Activated CD4-positive, alpha-beta T cell treated with anti-CD3 and anti-CD28 coated beads, Interleukin-2, amount 10 ng/mL, durations not matched to agents 24 days and 14 days (primary cell): ENCODE results near the gene TMEM132C. TPM values are rescaled to one million over a fixed set of nuclear protein-coding genes. Genes with fewer than 3 reads are reported as not detected.

Source experiments
- DNase-seq: peaks from one replicate; pipeline ENCODE4 v3.0.0; 2022
- H3K27ac Mint-ChIP-seq: one replicate; pipeline ENCODE4 v1.8.0; 2022; ENCODE audit warnings: mild to moderate bottlenecking, mixed read lengths
- H3K27me3 Mint-ChIP-seq: one replicate; pipeline ENCODE4 v1.8.0; 2022; ENCODE audit warnings: mixed read lengths
- H3K36me3 Mint-ChIP-seq: one replicate; pipeline ENCODE4 v1.8.0; 2022; ENCODE audit warnings: low read depth, mild to moderate bottlenecking, mixed read lengths
- H3K4me1 Mint-ChIP-seq: one replicate; pipeline ENCODE4 v1.8.0; 2021; ENCODE audit warnings: mixed read lengths
- H3K4me3 Mint-ChIP-seq: one replicate; pipeline ENCODE4 v1.8.0; 2022; ENCODE audit warnings: mild to moderate bottlenecking, moderate library complexity, mixed read lengths
- H3K9me3 Mint-ChIP-seq: one replicate; pipeline ENCODE4 v1.8.0; 2021; ENCODE audit warnings: mixed read lengths
- intact Hi-C: fragments of 100-400 bp; cut with micrococcal nuclease; formaldehyde crosslinking; loops from one replicate; pipeline ENCODE4 v1.15.1; 2023
- total RNA-seq: library from RNA; stranded (reverse); gene quantifications from 2 replicates; pipeline ENCODE4 v1.2.3, GENCODE V29; 2022

The TMEM132C gene
- total RNA-seq, 1 donor from 2014 or later: not detected

DNA sequence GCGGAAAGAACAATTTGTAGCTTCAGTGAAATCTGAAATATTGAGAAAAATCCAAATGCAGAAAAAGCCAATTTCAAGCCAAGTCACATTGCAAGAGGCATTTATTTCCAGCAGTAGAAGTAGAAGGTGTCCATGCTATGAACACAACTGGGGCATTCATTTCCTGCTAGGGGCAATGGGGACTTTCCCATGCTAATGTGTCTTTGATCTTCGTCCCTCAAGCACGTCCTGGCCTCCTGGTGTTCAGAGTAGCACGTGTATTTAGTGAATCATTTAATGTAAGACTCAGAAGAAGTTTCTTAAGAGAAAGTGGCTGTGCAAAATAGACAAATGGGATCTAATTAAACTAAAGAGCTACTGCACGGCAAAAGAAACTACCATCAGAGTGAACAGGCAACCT lies 267.9 kb downstream of the TMEM132C start:
- H3K27me3 Mint-ChIP-seq: no peaks in the 10 kb centered on the region
- no peak overlapping the region for H3K27ac Mint-ChIP-seq
- no peak overlapping the region for H3K4me3 Mint-ChIP-seq
- intact Hi-C loops: no loop called here
- no peak for DNase-seq
- H3K9me3 Mint-ChIP-seq: no peaks in the 10 kb centered on the region
- H3K4me1 Mint-ChIP-seq: no peaks in the 10 kb centered on the region
- no peaks in the 10 kb centered on the region for H3K36me3 Mint-ChIP-seq

DNA sequence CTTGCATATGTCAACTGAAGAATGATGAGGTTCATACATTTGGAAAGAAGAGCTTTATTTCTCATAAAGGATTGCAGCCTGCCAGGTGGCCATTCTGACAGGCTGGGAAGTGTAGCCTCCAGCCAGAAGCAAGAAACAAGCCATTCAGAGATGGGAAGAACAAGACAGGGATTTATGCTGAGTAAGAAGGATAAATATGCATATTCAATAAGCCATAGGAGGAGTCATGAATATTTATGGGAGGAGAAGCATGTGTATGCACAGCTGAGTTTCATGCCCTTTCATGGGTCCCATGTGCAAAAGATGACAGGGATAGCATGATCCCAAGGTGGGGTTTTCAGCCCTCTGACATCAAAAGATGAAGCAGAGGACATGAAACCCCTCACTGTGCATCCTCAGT lies 269.8 kb downstream of the TMEM132C start:
- no peaks in the 10 kb centered on the region for H3K36me3 Mint-ChIP-seq
- no peaks in the 10 kb centered on the region for H3K4me1 Mint-ChIP-seq
- no peaks in the 10 kb centered on the region for H3K9me3 Mint-ChIP-seq
- intact Hi-C loops: no loop called here
- no peak overlapping the region for H3K27ac Mint-ChIP-seq
- H3K27me3 Mint-ChIP-seq: no peaks in the 10 kb centered on the region
- no peak overlapping the region for H3K4me3 Mint-ChIP-seq
- no peak for DNase-seq

DNA sequence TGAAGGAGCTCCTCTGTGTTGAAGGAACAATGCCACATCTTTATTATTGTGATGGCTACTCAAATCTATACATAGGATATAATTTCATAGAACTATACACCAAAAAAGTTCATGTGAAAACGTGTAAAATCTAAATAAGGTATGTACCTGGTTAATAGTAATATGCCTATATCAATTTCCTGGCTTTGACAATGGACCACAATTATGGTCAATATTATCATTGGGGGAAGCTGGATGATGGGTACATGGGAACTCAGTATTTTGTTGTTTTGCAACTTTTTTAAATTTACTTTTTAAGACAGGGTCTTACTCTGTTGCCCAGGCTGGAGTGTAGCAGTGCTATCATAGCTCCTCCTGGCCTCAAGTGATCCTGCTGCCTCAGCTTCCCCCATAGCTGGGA lies 270.7 kb downstream of the TMEM132C start:
- Mint-ChIP-seq H3K4me3 (no peak overlapping the region), H3K9me3 (no peaks in the 10 kb centered on the region), H3K27me3 (no peaks in the 10 kb centered on the region), H3K4me1 (no peaks in the 10 kb centered on the region), H3K36me3 (no peaks in the 10 kb centered on the region), H3K27ac (no peak overlapping the region)
- no peak for DNase-seq
- intact Hi-C loops: no loop called here

- H3K4me3 Mint-ChIP-seq: no peak overlapping the region
- no peaks in the 10 kb centered on the region for H3K4me1 Mint-ChIP-seq
- no peak for DNase-seq
- intact Hi-C loops: no loop called here
- no peaks in the 10 kb centered on the region for H3K27me3 Mint-ChIP-seq
- no peaks in the 10 kb centered on the region for H3K36me3 Mint-ChIP-seq
- no peak overlapping the region for H3K27ac Mint-ChIP-seq
- H3K9me3 Mint-ChIP-seq: no peaks in the 10 kb centered on the region
These were observed 275.9 kb downstream of the TMEM132C start for GRCh38 chr12:128542844-128543243.

DNA sequence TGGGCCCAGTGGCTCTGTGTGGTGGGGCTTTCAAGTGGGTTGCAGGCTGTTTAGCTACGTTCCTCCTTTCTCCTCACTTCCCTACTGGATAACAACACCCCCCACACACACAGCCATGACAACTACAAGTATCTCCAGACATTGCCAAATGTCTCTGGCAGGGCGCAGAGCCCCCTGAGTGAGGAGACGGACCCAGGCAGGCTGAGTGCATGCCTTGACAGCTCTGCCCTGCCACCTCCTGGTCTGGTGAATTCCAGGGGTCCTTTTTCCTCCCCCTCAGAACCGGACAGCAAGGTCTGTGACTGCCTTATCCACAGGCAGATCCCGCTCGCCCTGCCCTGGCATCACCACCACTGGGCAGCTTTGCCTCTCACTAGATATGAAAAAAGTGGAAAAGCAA lies 276.5 kb downstream of the TMEM132C start:
- Mint-ChIP-seq H3K27me3 (no peaks in the 10 kb centered on the region), H3K27ac (no peak overlapping the region), H3K36me3 (no peaks in the 10 kb centered on the region), H3K4me1 (no peaks in the 10 kb centered on the region), H3K9me3 (no peaks in the 10 kb centered on the region), H3K4me3 (no peak overlapping the region)
- no peak for DNase-seq
- intact Hi-C loops: no loop called here

DNA sequence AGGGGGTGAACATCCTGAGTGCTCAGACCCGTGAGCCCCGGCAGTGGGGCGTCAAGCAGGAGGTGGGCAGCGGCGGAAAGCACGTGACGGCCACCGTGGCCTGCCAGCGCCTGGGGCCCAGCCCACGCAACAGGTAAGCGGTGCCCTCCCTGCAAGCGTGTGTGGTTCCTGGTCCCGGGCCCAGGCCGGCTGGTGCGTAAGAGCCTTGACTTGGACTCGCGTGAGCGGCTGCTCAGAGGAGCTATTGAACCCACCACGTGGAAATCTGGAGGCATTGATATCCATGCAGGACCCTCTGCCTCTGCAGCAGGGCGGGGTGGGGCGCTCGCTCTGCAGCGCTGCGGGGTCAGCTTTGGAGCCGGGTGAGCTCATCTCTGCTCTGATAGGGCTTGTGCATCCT lies 277.0 kb downstream of the TMEM132C start:
- Mint-ChIP-seq H3K36me3 (no peaks in the 10 kb centered on the region), H3K4me1 (no peaks in the 10 kb centered on the region), H3K9me3 (no peaks in the 10 kb centered on the region), H3K27me3 (no peaks in the 10 kb centered on the region), H3K27ac (no peak overlapping the region), H3K4me3 (no peak overlapping the region)
- DNase-seq: no peak
- intact Hi-C loops: no loop called here

DNA sequence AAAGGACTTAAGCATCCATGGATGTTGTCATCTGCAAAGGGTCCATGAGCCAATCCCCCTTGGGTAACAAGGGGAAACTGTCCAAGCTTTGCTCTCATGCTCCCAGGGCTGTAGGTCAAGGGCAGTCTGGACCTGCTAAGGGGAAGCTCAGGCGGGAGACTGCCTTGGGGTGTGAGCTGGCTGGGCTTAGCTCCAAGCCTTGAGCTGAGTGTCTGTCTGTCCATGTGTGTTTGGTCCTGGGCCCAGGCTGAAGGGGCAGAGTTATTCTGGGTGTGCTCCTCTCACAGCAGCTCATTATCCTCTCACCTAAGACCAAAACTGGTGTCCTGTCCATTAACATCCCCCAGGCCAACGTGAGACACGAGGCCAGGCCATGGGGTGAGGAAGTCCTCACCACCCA lies 282.0 kb downstream of the TMEM132C start:
- H3K27ac Mint-ChIP-seq: no peak overlapping the region
- no peaks in the 10 kb centered on the region for H3K36me3 Mint-ChIP-seq
- no peak overlapping the region for H3K4me3 Mint-ChIP-seq
- H3K27me3 Mint-ChIP-seq: no peaks in the 10 kb centered on the region
- H3K9me3 Mint-ChIP-seq: no peaks in the 10 kb centered on the region
- DNase-seq: no peak
- intact Hi-C loops: no loop called here
- H3K4me1 Mint-ChIP-seq: no peaks in the 10 kb centered on the region

GRCh38 chr12:128549601-128550218 lies 282.7 kb downstream of the TMEM132C start:
- H3K36me3 Mint-ChIP-seq: no peaks in the 10 kb centered on the region
- H3K4me3 Mint-ChIP-seq: no peak overlapping the region
- intact Hi-C loops: no loop called here
- no peak for DNase-seq
- no peaks in the 10 kb centered on the region for H3K4me1 Mint-ChIP-seq
- H3K9me3 Mint-ChIP-seq: no peaks in the 10 kb centered on the region
- H3K27me3 Mint-ChIP-seq: no peaks in the 10 kb centered on the region
- H3K27ac Mint-ChIP-seq: no peak overlapping the region

GRCh38 chr12:128551266-128551665 lies 284.3 kb downstream of the TMEM132C start:
- Mint-ChIP-seq H3K4me3 (no peak overlapping the region), H3K27ac (no peak overlapping the region), H3K9me3 (no peaks in the 10 kb centered on the region), H3K36me3 (no peaks in the 10 kb centered on the region), H3K27me3 (no peaks in the 10 kb centered on the region), H3K4me1 (no peaks in the 10 kb centered on the region)
- intact Hi-C loops: no loop called here
- DNase-seq: no peak

GRCh38 chr12:128554546-128555304 lies 287.8 kb downstream of the TMEM132C start:
- Mint-ChIP-seq H3K9me3 (peaks cover 15% of the 10 kb centered on the region), H3K27me3 (no peaks in the 10 kb centered on the region), H3K27ac (no peak overlapping the region)

DNA sequence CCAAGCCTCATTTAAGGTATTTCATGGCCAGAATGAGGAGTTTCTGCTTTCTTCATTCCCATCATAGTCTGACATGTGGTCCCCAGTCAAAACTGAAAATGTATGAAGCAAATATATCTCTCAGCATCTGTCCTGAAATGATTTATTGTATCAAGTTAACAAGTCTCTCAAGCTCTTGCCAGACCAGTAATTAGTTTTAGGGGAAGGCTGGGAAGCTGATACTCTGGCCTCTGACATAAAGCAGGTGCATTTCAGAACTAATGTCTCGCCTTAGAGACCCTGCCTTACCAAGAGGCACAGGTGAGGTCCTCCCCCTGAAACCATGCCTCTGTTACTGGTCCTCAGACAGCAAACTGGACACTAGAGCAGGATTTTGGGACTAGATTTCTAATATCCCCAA lies 290.3 kb downstream of the TMEM132C start:
- no peak for DNase-seq
- H3K9me3 Mint-ChIP-seq: peaks cover 15% of the 10 kb centered on the region
- no peak overlapping the region for H3K27ac Mint-ChIP-seq
- intact Hi-C loops: no loop called here
- H3K27me3 Mint-ChIP-seq: no peaks in the 10 kb centered on the region
- no peaks in the 10 kb centered on the region for H3K36me3 Mint-ChIP-seq
- H3K4me1 Mint-ChIP-seq: no peaks in the 10 kb centered on the region
- no peak overlapping the region for H3K4me3 Mint-ChIP-seq

More at GRCh38 chr12:128554546-128555304, 287.8 kb downstream of the TMEM132C start:
- no peak for DNase-seq
- no peak overlapping the region for H3K4me3 Mint-ChIP-seq
- no peaks in the 10 kb centered on the region for H3K4me1 Mint-ChIP-seq
- intact Hi-C loops: no loop called here
- H3K36me3 Mint-ChIP-seq: no peaks in the 10 kb centered on the region

- H3K9me3 Mint-ChIP-seq: no peaks in the 10 kb centered on the region
- no peak overlapping the region for H3K4me3 Mint-ChIP-seq
- DNase-seq: no peak
- no peak overlapping the region for H3K27ac Mint-ChIP-seq
- intact Hi-C loops: no loop called here
- H3K36me3 Mint-ChIP-seq: no peaks in the 10 kb centered on the region
- no peaks in the 10 kb centered on the region for H3K4me1 Mint-ChIP-seq
- no peaks in the 10 kb centered on the region for H3K27me3 Mint-ChIP-seq
These were observed 298.0 kb downstream of the TMEM132C start for GRCh38 chr12:128564956-128565355.

GRCh38 chr12:128567730-128568129 lies 300.8 kb downstream of the TMEM132C start:
- H3K36me3 Mint-ChIP-seq: no peaks in the 10 kb centered on the region
- DNase-seq: no peak
- peaks cover 5% of the 10 kb centered on the region for H3K9me3 Mint-ChIP-seq
- intact Hi-C loops: no loop called here
- H3K4me3 Mint-ChIP-seq: no peak overlapping the region
- H3K4me1 Mint-ChIP-seq: no peaks in the 10 kb centered on the region
- no peaks in the 10 kb centered on the region for H3K27me3 Mint-ChIP-seq
- H3K27ac Mint-ChIP-seq: no peak overlapping the region

DNA sequence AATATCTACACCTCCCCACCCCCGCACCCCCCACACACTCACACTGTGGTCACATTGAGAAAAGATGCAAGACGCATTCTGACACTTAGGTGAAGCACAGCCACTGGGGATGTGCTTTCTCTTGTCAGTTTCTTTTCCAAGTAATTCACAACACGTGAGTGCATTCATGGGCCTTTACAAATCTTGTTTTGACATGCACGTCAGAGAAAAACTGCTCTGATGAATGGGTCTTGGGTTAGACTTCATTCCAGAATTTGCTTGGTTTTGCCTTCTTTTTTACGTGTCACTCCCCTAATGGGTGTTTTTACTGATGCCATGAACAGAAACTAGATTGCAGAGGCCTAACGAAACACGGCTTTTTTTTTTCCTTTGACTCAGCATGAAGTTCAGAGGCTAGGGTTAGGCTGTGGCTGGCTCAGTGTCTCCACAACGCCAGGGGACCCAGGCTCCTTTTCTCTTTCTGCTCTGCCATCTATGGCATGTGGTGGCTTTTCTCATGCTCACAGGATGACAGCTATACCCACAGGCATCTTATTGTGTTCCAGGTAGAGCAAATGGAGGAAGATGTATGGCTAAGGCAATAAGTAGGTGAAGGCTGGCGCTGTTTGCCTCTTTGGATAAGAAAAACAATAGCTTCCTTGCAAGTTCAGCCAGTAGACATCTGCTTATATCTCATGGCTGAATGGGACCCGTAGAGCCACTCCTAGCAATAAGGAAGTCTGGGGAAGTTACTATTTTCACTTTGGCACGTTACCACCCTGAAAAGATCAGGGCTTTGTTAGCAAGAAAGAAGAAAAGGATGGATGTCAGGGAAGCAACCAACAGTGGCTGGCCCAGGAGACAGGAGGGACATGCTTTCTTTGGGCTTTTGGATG lies 303.5 kb downstream of the TMEM132C start:
- H3K9me3 Mint-ChIP-seq: peaks cover 5% of the 10 kb centered on the region
- no peaks in the 10 kb centered on the region for H3K36me3 Mint-ChIP-seq
- DNase-seq: no peak
- H3K4me3 Mint-ChIP-seq: no peak overlapping the region
- peak overlapping the region; percentile 20 for H3K27ac Mint-ChIP-seq
- no peaks in the 10 kb centered on the region for H3K27me3 Mint-ChIP-seq
- intact Hi-C loops: no loop called here
- no peaks in the 10 kb centered on the region for H3K4me1 Mint-ChIP-seq
